ENCODE data around the gene ZC3H12D.

DNA sequence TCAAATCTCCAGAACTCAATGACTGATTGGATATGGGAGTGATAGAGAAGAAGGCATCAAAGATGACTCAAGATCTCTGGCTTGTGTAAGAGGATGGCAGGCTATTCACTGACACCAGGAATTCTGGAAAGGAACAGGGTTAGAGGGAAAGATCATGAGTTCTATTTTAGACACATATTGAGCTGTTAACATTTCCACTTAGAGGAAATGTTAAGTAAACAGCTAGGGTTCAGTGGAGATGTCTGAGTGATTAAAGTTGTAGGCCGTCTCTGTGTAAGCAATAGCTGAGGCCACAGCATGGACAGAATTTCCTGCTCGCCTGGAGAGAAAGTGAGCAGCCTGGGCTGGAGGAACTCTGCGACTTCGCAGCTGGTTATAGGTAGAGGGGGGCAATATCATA, 21.0 kb downstream of the ZC3H12D start:
- TF ChIP-seq, protein P1, sequence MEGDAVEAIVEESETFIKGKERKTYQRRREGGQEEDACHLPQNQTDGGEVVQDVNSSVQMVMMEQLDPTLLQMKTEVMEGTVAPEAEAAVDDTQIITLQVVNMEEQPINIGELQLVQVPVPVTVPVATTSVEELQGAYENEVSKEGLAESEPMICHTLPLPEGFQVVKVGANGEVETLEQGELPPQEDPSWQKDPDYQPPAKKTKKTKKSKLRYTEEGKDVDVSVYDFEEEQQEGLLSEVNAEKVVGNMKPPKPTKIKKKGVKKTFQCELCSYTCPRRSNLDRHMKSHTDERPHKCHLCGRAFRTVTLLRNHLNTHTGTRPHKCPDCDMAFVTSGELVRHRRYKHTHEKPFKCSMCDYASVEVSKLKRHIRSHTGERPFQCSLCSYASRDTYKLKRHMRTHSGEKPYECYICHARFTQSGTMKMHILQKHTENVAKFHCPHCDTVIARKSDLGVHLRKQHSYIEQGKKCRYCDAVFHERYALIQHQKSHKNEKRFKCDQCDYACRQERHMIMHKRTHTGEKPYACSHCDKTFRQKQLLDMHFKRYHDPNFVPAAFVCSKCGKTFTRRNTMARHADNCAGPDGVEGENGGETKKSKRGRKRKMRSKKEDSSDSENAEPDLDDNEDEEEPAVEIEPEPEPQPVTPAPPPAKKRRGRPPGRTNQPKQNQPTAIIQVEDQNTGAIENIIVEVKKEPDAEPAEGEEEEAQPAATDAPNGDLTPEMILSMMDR (conservative IDR thresholded peaks at IDR 0.05; ENCODE audit: low read depth, low read length) = no peak
- TF ChIP-seq EZH2 (IDR thresholded peaks at IDR 0.05; ENCODE audit: low read length, unreplicated experiment) = no peak

Data from PC-3 (cell line).